Stimulated activated CD4-positive, alpha-beta T cell treated with anti-CD3 and anti-CD28 coated beads, Interleukin-15, amount 100 ng/mL, for 24 hours (primary cell): ENCODE results near the gene TSHB.

Experiments used
- DNase-seq: peaks from one replicate; pipeline ENCODE4 v3.0.0-alpha.2; 2020

Gene TSHB

GRCh38 chr1:115062542-115063004 is 32.9 kb downstream of the TSHB start:
- DNase-seq = peak; percentile 88

GRCh38 chr1:115063228-115063901 is 33.7 kb downstream of the TSHB start:
- DNase-seq = peak; percentile 34

- no peak for DNase-seq
Observed at GRCh38 chr1:115064461-115064860, 34.8 kb downstream of the TSHB start.

- DNase-seq = no peak
Observed at GRCh38 chr1:115065021-115065420, 35.4 kb downstream of the TSHB start.

- no peak for DNase-seq
Observed at GRCh38 chr1:115067161-115067859, 37.7 kb downstream of the TSHB start.

- no peak for DNase-seq
Observed at GRCh38 chr1:115068826-115069585, 39.4 kb downstream of the TSHB start.

GRCh38 chr1:115069659-115070308 is 40.2 kb downstream of the TSHB start:
- DNase-seq = no peak

GRCh38 chr1:115071012-115071664 is 41.5 kb downstream of the TSHB start:
- DNase-seq = no peak

- no peak for DNase-seq
Observed at GRCh38 chr1:115073298-115074087, 43.9 kb downstream of the TSHB start.

GRCh38 chr1:115074839-115075534 is 45.4 kb downstream of the TSHB start:
- no peak for DNase-seq

GRCh38 chr1:115076384-115076915 is 46.8 kb downstream of the TSHB start:
- no peak for DNase-seq

- DNase-seq = no peak
Observed at GRCh38 chr1:115077286-115077983, 47.8 kb downstream of the TSHB start.

- DNase-seq = no peak
Observed at GRCh38 chr1:115077984-115078330, 48.3 kb downstream of the TSHB start.

- DNase-seq = no peak
Observed at GRCh38 chr1:115078708-115079107, 49.1 kb downstream of the TSHB start.

GRCh38 chr1:115082949-115083348 is 53.3 kb downstream of the TSHB start:
- DNase-seq = no peak
